Lower leg skin (tissue), 4 donors: ENCODE results near the gene PCSK6. TPM values are rescaled to one million over a fixed set of nuclear protein-coding genes. Genes with fewer than 3 reads are reported as not detected.
A peak's percentile ranks its signal among the peaks of the same experiment; 100 is the strongest.

Source experiments
- DNase-seq, 2 donors: peaks; one replicate each; pipeline ENCODE4 v3.0.0-alpha.2; 2019; ENCODE audit warnings: low spot score in 2 of 2
- H3K4me3 ChIP-seq: fragments of 200-600 bp; sonication (generic); 2 replicates; pipeline ENCODE4 v1.5.1; 2017; ENCODE audit warnings: mild to moderate bottlenecking, low read depth; ENCODE audit not compliant: poor library complexity, severe bottlenecking
- CTCF ChIP-seq, 3 donors: fragments of 450-650 bp; IDR thresholded peaks; one replicate each; pipeline ENCODE4 v1.5.1; 2016; ENCODE audit warnings: antibody characterized with exemption in 3 of 3, mild to moderate bottlenecking in 3 of 3, moderate library complexity in 2 of 3
- POLR2A ChIP-seq, 2 donors: fragments of 450-650 bp; IDR thresholded peaks; one replicate each; pipeline ENCODE4 v1.6.1; 2016 to 2017; ENCODE audit warnings: antibody characterized with exemption in 2 of 2, mild to moderate bottlenecking in 1 of 2, moderate library complexity in 1 of 2
- WGBS, 2 donors: methylation state at CpG; one replicate each; pipeline ENCODE4 v1.1.5; 2018; 5-methylcytosine and 5-hydroxymethylcytosine counted together
- intact Hi-C: fragments of 100-400 bp; cut with DNase I; formaldehyde crosslinking; loops from one replicate; pipeline ENCODE4 v1.15.0; 2023; ENCODE audit warnings: low total_unique reads
- total RNA-seq, 4 donors: library from RNA; depleted of rRNA; stranded (reverse); fragments of >200 nt; gene quantifications; one replicate each; pipeline ENCODE4 v1.1.0, GENCODE V29; 2016

PCSK6 gene
- total RNA-seq, 4 donors from 2014 or later, result 20.1 to 45.4 (median 30.4) TPM

DNA sequence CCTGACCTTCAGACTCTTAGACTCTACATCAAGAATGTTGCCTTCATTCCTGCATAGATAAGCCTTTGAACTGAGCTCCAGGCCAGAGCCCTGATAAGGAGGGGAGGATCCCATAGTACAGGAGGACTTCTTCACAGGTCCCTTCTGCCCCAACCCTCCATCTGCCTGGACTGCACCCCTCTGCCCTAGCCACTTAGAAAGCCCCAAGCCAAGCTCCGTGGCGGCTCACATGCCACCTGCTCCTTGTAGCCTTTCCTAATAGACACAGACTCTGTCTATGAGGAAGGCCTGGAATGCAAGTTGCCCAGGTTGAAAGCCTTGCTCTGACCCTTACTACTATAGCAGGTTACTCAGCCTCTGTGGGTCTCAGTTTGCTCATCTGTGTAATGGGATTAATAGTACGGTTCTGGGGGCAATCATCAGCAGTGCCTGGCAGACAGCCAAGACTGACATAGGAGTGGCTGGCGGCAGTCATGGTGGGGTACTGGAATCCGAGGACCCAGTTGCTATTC is 11.6 kb downstream of the PCSK6 start:
- no peak overlapping the region for H3K4me3 ChIP-seq
- TF ChIP-seq POLR2A (IDR thresholded peaks at IDR 0.05), result no peak
- no peak for TF ChIP-seq CTCF (IDR thresholded peaks at IDR 0.05)
- peak in 1 of 2 donors; percentile 77 for DNase-seq
- 73 to 81% methylated on average over 5 of the region's 5 CpGs for WGBS, 2 donors
- intact Hi-C loops, result no loop called here

DNA sequence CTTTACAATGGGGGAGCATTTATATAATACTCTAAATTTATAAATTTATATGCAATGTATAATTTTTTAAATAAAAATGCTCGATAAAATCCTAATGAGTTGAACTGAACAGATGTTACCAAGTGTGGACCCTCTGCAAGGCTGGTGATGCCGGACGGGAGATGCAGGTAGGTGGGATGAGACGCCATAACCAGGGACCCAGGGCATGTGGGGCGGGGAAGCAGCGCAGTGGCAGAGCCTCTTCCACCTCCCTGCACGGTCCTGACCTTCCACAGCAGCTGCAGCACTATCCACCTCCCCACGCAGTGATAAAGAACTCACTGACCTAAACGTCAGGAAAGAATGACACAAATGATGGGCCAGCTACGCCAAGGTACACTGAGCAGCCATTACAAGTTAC is 12.8 kb downstream of the PCSK6 start:
- WGBS, 2 donors, result 91 to 92% methylated on average over 10 of the region's 10 CpGs
- intact Hi-C loops, result no loop called here
- TF ChIP-seq POLR2A (IDR thresholded peaks at IDR 0.05), result no peak
- TF ChIP-seq CTCF (IDR thresholded peaks at IDR 0.05), result no peak
- H3K4me3 ChIP-seq, result no peak overlapping the region
- peak in 1 of 2 donors; percentile 46 for DNase-seq

DNA sequence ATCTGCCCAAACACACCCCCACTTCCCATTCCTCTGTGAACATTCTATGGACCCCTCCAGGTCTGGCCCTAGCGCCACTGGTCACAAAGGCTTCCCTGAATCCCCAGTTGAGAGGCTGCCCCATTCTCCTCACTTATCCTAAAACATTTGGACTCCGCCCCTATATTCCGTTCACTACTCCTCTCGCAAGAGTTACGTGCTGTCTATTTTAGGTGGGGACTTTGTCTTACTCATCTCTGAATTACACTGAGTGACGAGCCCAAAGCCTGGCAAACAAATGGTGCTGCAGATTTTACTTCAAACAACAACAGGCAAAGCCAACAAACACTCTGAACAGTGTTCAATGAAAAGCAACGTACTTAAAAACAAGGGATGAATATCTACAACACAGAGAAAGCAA is 14.5 kb downstream of the PCSK6 start:
- no peak overlapping the region for H3K4me3 ChIP-seq
- WGBS, 2 donors, result 71 to 76% methylated on average over 7 of the region's 7 CpGs
- intact Hi-C loops, result no loop called here
- DNase-seq, result peak in 1 of 2 donors; percentile 42
- TF ChIP-seq POLR2A (IDR thresholded peaks at IDR 0.05) (no peak), CTCF (IDR thresholded peaks at IDR 0.05) (no peak)

- TF ChIP-seq CTCF (IDR thresholded peaks at IDR 0.05) (no peak), POLR2A (IDR thresholded peaks at IDR 0.05) (no peak)
- no peak overlapping the region for H3K4me3 ChIP-seq
- DNase-seq, result peak in 1 of 2 donors; percentile 53
- intact Hi-C loops, result no loop called here
- WGBS, 2 donors, result 86 to 89% methylated on average over 10 of the region's 10 CpGs
Measured at GRCh38 chr15:101474233-101474632, 15.3 kb downstream of the PCSK6 start.

- WGBS, 2 donors, result 76 to 81% methylated on average over 13 of the region's 13 CpGs
- intact Hi-C loops, result no loop called here
- H3K4me3 ChIP-seq, result no peak overlapping the region
- TF ChIP-seq POLR2A (IDR thresholded peaks at IDR 0.05) (no peak), CTCF (IDR thresholded peaks at IDR 0.05) (no peak)
- DNase-seq, result peak in 1 of 2 donors; percentile 62
Measured at GRCh38 chr15:101472033-101472432, 17.5 kb downstream of the PCSK6 start.
